H1 (cell line): ENCODE measurements around the gene TMEM258.

Experiments used
- EZH2 ChIP-seq: fragments of 200-600 bp; sonication (generic); IDR thresholded peaks from 2 replicates; pipeline ENCODE4 v1.7.1; 2012; ENCODE audit warnings: low read depth, mild to moderate bottlenecking, moderate library complexity, low read length, inconsistent platforms; ENCODE audit not compliant: severe bottlenecking
- GABPA ChIP-seq: IDR thresholded peaks from 2 replicates; pipeline ENCODE4 v1.6.1; 2011; ENCODE audit warnings: mild to moderate bottlenecking, low read length, moderate library complexity, borderline replicate concordance; ENCODE audit not compliant: insufficient read depth
- GTF2F1 ChIP-seq: IDR thresholded peaks from 2 replicates; pipeline ENCODE4 v1.6.1; 2012; ENCODE audit warnings: low read depth, low read length, improper control_type of control experiment, borderline replicate concordance
- HDAC2 ChIP-seq, 2 experiments: fragments of 300-600 bp in 1 of 2; sonication (generic) in 1 of 2; IDR thresholded peaks; 2 replicates each; pipeline ENCODE4 v1.6.1; 2011 to 2012; ENCODE audit warnings: low read depth in 2 of 2, low read length in 2 of 2, mild to moderate bottlenecking in 2 of 2, moderate library complexity in 2 of 2, borderline replicate concordance in 1 of 2, inconsistent platforms in 1 of 2
- PHF8 ChIP-seq: fragments of 200-600 bp; sonication (generic); conservative IDR thresholded peaks from 2 replicates; pipeline ENCODE4 v1.7.1; 2012; ENCODE audit warnings: low read depth, mild to moderate bottlenecking, inconsistent platforms, low read length, moderate library complexity
- POLR2A ChIP-seq, 2 experiments: IDR thresholded peaks; 1 replicate in 1 of 2; 2 replicates in 1 of 2; pipeline ENCODE4 v1.6.1; 2011; ENCODE audit warnings: low read depth in 2 of 2, low read length in 2 of 2, mild to moderate bottlenecking in 2 of 2; ENCODE audit errors: control extremely low read depth in 1 of 2
- POLR2AphosphoS5 ChIP-seq: IDR thresholded peaks from 2 replicates; pipeline ENCODE4 v1.6.1; 2011; ENCODE audit warnings: low read depth, low read length
- SIN3A ChIP-seq, 2 experiments: IDR thresholded peaks in 1 of 2; conservative IDR thresholded peaks in 1 of 2; 2 replicates each; pipeline ENCODE4 v1.6.1; 2011 to 2012; ENCODE audit warnings: low read length in 2 of 2, improper control_type of control experiment in 1 of 2, low read depth in 1 of 2, mild to moderate bottlenecking in 1 of 2
- TAF1 ChIP-seq: IDR thresholded peaks from 2 replicates; pipeline ENCODE4 v1.6.1; 2011; ENCODE audit warnings: mild to moderate bottlenecking, low read depth, low read length
- YY1 ChIP-seq: IDR thresholded peaks from 2 replicates; pipeline ENCODE4 v1.6.1; 2011; ENCODE audit warnings: low read depth, mild to moderate bottlenecking, low read length
- TF ChIP-seq, protein P1 (sequence below): IDR thresholded peaks from 2 replicates; pipeline ENCODE4 v1.6.1; 2012; ENCODE audit warnings: inconsistent platforms
- TF ChIP-seq, protein P2 (sequence below), 3 experiments: IDR thresholded peaks; 1 replicate in 2 of 3; 2 replicates in 1 of 3; pipeline versions ENCODE4 v1.5.1 to v1.6.1; 2011; ENCODE audit warnings: low read length in 3 of 3, mild to moderate bottlenecking in 3 of 3, inconsistent platforms in 2 of 3, low read depth in 1 of 3, moderate library complexity in 1 of 3; ENCODE audit not compliant: insufficient read depth in 1 of 3; ENCODE audit errors: control extremely low read depth in 1 of 3
- TF ChIP-seq, protein P3 (sequence below): IDR thresholded peaks from 2 replicates; pipeline ENCODE4 v1.6.1; 2011; ENCODE audit warnings: low read length, improper control_type of control experiment

- TF ChIP-seq POLR2A (IDR thresholded peaks at IDR 0.05; ENCODE audit: control extremely low read depth in 1 of 2, low read depth in 2 of 2, low read length in 2 of 2) (no peak), SIN3A (conservative IDR thresholded peaks at IDR 0.05 in 1 of 2, IDR thresholded peaks at IDR 0.05 in 1 of 2; ENCODE audit: low read depth in 1 of 2, low read length in 2 of 2) (no peak), TAF1 (no peak), GABPA (no peak), YY1 (no peak), HDAC2 (IDR thresholded peaks at IDR 0.05; ENCODE audit: borderline replicate concordance in 1 of 2, low read depth in 2 of 2, low read length in 2 of 2) (no peak), POLR2AphosphoS5 (no peak), GTF2F1 (no peak), EZH2 (no peak), PHF8 (no peak)
- TF ChIP-seq, protein P1, sequence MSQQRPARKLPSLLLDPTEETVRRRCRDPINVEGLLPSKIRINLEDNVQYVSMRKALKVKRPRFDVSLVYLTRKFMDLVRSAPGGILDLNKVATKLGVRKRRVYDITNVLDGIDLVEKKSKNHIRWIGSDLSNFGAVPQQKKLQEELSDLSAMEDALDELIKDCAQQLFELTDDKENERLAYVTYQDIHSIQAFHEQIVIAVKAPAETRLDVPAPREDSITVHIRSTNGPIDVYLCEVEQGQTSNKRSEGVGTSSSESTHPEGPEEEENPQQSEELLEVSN: no peak
- TF ChIP-seq, protein P2, sequence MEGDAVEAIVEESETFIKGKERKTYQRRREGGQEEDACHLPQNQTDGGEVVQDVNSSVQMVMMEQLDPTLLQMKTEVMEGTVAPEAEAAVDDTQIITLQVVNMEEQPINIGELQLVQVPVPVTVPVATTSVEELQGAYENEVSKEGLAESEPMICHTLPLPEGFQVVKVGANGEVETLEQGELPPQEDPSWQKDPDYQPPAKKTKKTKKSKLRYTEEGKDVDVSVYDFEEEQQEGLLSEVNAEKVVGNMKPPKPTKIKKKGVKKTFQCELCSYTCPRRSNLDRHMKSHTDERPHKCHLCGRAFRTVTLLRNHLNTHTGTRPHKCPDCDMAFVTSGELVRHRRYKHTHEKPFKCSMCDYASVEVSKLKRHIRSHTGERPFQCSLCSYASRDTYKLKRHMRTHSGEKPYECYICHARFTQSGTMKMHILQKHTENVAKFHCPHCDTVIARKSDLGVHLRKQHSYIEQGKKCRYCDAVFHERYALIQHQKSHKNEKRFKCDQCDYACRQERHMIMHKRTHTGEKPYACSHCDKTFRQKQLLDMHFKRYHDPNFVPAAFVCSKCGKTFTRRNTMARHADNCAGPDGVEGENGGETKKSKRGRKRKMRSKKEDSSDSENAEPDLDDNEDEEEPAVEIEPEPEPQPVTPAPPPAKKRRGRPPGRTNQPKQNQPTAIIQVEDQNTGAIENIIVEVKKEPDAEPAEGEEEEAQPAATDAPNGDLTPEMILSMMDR (IDR thresholded peaks at IDR 0.05; ENCODE audit: control extremely low read depth in 1 of 3, insufficient read depth in 1 of 3, low read depth in 1 of 3, low read length in 3 of 3): no peak
- TF ChIP-seq, protein P3, sequence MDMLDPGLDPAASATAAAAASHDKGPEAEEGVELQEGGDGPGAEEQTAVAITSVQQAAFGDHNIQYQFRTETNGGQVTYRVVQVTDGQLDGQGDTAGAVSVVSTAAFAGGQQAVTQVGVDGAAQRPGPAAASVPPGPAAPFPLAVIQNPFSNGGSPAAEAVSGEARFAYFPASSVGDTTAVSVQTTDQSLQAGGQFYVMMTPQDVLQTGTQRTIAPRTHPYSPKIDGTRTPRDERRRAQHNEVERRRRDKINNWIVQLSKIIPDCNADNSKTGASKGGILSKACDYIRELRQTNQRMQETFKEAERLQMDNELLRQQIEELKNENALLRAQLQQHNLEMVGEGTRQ: no peak
Observed at GRCh38 chr11:61778357-61778886, 14.0 kb downstream of the TMEM258 start.
